Panc1 (cell line): Measurements from ENCODE around the gene ST6GALNAC6. TPM values are rescaled to one million over a fixed set of nuclear protein-coding genes. Genes with fewer than 3 reads are reported as not detected.

Source experiments
- ATAC-seq: fragments of 200-7000 bp; cut with Tn5 transposase; 2 replicates; pipeline ENCODE4 v1.9.1; 2020; ENCODE audit warnings: mild to moderate bottlenecking, moderate library complexity
- BruUV-seq: library from RNA; stranded (reverse); fragments of 400-500 nt; replicated peaks from 2 replicates; lab custom pipeline; 2021; lab: Mats Ljungman, UMichigan
- CTCF ChIA-PET: fragments of 300-600 bp; sonication (Branson Sonifier 250); formaldehyde crosslinking; loops from one replicate; lab custom pipeline; 2022; ENCODE audit warnings: antibody characterized with exemption; lab: Charles Lee
- POLR2A ChIA-PET: fragments of 300-600 bp; sonication (Branson Sonifier 250); formaldehyde crosslinking; loops from one replicate; lab custom pipeline; 2022; ENCODE audit warnings: antibody characterized with exemption; lab: Charles Lee
- DNase-seq: peaks from one replicate; pipeline ENCODE4 v3.0.0-alpha.2; 2010; ENCODE audit warnings: low read depth, low spot score
- H3K27ac ChIP-seq: 2 replicates; pipeline ENCODE4 v1.5.1; 2011; ENCODE audit warnings: mild to moderate bottlenecking, low read length, inconsistent platforms
- H3K27me3 ChIP-seq: fragments of 200-500 bp; sonication (Bioruptor generic); 2 replicates; pipeline ENCODE4 v1.6.0; 2014; ENCODE audit warnings: low read length, inconsistent platforms; ENCODE audit not compliant: control insufficient read depth, insufficient read depth
- H3K36me3 ChIP-seq: fragments of 200-500 bp; sonication (Bioruptor generic); 2 replicates; pipeline ENCODE4 v1.5.1; 2014; ENCODE audit warnings: inconsistent platforms, mild to moderate bottlenecking, low read length, moderate library complexity; ENCODE audit not compliant: control insufficient read depth, insufficient read depth
- H3K4me1 ChIP-seq: 2 replicates; pipeline ENCODE4 v1.5.1; 2011; ENCODE audit warnings: inconsistent platforms, mild to moderate bottlenecking, low read length, moderate library complexity; ENCODE audit not compliant: control insufficient read depth, insufficient read depth
- H3K4me3 ChIP-seq, 2 experiments: 2 replicates each; pipeline ENCODE4 v1.5.1; 2011 to 2012; ENCODE audit warnings: low read depth in 2 of 2, low read length in 2 of 2, mild to moderate bottlenecking in 2 of 2, inconsistent platforms in 1 of 2, moderate library complexity in 1 of 2
- H3K9me3 ChIP-seq: fragments of 200-500 bp; sonication (Bioruptor generic); 2 replicates; pipeline ENCODE4 v1.5.1; 2014; ENCODE audit warnings: low read depth, mild to moderate bottlenecking, inconsistent platforms, low read length, moderate library complexity; ENCODE audit not compliant: control insufficient read depth, insufficient read depth
- CTCF ChIP-seq: fragments of 450-650 bp; IDR thresholded peaks from 2 replicates; pipeline ENCODE4 v1.5.1; 2017; ENCODE audit warnings: mild to moderate bottlenecking
- POLR2AphosphoS5 ChIP-seq: IDR thresholded peaks from 2 replicates; pipeline ENCODE4 v1.6.1; 2012; ENCODE audit warnings: mild to moderate bottlenecking, low read depth, low read length, moderate library complexity
- REST ChIP-seq, 2 experiments: IDR thresholded peaks; 2 replicates each; pipeline ENCODE4 v1.6.1; 2011 to 2012; ENCODE audit warnings: low read depth in 2 of 2, control low read depth in 1 of 2, low read length in 1 of 2, mild to moderate bottlenecking in 1 of 2, moderate library complexity in 1 of 2; ENCODE audit not compliant: insufficient read depth in 1 of 2
- SIN3A ChIP-seq: IDR thresholded peaks from 2 replicates; pipeline ENCODE4 v1.6.1; 2012; ENCODE audit warnings: low read depth, mild to moderate bottlenecking, low read length, moderate library complexity, borderline replicate concordance; ENCODE audit not compliant: insufficient read depth
- TCF7L2 ChIP-seq: IDR thresholded peaks from 2 replicates; pipeline ENCODE4 v1.6.1; 2011; ENCODE audit warnings: mild to moderate bottlenecking, low read depth, low read length, inconsistent platforms
- in situ Hi-C: cut with HindIII; loops from 2 replicates; pipeline ENCODE4 v1.10.0; 2016; ENCODE audit warnings: low sequenced_read_pairs, low pct_unique_long_range_greater_than_20kb
- intact Hi-C: fragments of 100-400 bp; cut with micrococcal nuclease; formaldehyde crosslinking; loops from one replicate; pipeline ENCODE4 v1.10.0; 2022; ENCODE audit not compliant: unreplicated experiment
- total RNA-seq: library from RNA; stranded (reverse); gene quantifications from one replicate; pipeline ENCODE4 v1.2.1, GENCODE V29; 2021; ENCODE audit not compliant: unreplicated experiment

Gene ST6GALNAC6
- total RNA-seq, 1 experiment from 2014 or later, result 50.2 TPM

- intact Hi-C loops (no loop called here), in situ Hi-C loops (no loop called here)
- H3K27me3 ChIP-seq, result no peaks in the 10 kb centered on the region
- no peak overlapping the region for H3K27ac ChIP-seq
- no peaks in the 10 kb centered on the region for H3K36me3 ChIP-seq
- ATAC-seq (no peak), DNase-seq (no peak)
- no peak for TF ChIP-seq POLR2AphosphoS5
- no peak for TF ChIP-seq CTCF
- no peak for TF ChIP-seq REST (IDR thresholded peaks at IDR 0.05; ENCODE audit: insufficient read depth in 1 of 2, low read depth in 2 of 2, low read length in 1 of 2)
- TF ChIP-seq SIN3A, result no peak
- TF ChIP-seq TCF7L2, result no peak
- H3K9me3 ChIP-seq, result 0 out of 2 replicates have a peak, but pooled peaks cover 6% of the 10 kb centered on the region
- no TSS peak for BruUV-seq
- ChIA-PET POLR2A (no interaction called here), CTCF (no interaction called here)
- H3K4me1 ChIP-seq, result no peaks in the 10 kb centered on the region; the same call in 1 of the 2 replicates
- H3K4me3 ChIP-seq, result no peak overlapping the region
Measured at GRCh38 chr9:127847833-127848755, 51.3 kb downstream of the ST6GALNAC6 start.

GRCh38 chr9:127847178-127847510 lies 52.3 kb downstream of the ST6GALNAC6 start:
- H3K4me3 ChIP-seq, result no peak overlapping the region
- no peaks in the 10 kb centered on the region for H3K27me3 ChIP-seq
- no peaks in the 10 kb centered on the region; the same call in 1 of the 2 replicates for H3K4me1 ChIP-seq
- H3K9me3 ChIP-seq, result 0 out of 2 replicates have a peak, but pooled peaks cover 6% of the 10 kb centered on the region
- DNase-seq, result no peak
- CTCF ChIA-PET, result no interaction called here
- TF ChIP-seq TCF7L2 (no peak), CTCF (no peak), REST (IDR thresholded peaks at IDR 0.05; ENCODE audit: insufficient read depth in 1 of 2, low read depth in 2 of 2, low read length in 1 of 2) (no peak), SIN3A (no peak), POLR2AphosphoS5 (no peak)
- no peaks in the 10 kb centered on the region for H3K36me3 ChIP-seq
- POLR2A ChIA-PET, result no interaction called here
- H3K27ac ChIP-seq, result no peak overlapping the region
- intact Hi-C loops, result no loop called here
- ATAC-seq, result peak; percentile 44; the same call in 1 of the 2 replicates
- in situ Hi-C loops, result no loop called here
- BruUV-seq, result no TSS peak
